Suprapubic skin (tissue), 4 donors: ENCODE measurements around the gene DNAJC8.

ENCODE experiments used
- CTCF ChIP-seq, 2 donors: fragments of 200-600 bp in 1 of 2; fragments of 450-650 bp in 1 of 2; sonication (generic) in 1 of 2; IDR thresholded peaks; one replicate each; pipeline ENCODE4 v1.5.1; 2016 to 2019; ENCODE audit warnings: antibody characterized with exemption in 2 of 2, mild to moderate bottlenecking in 1 of 2, moderate library complexity in 1 of 2
- EP300 ChIP-seq: sonication (generic); formaldehyde crosslinking; IDR thresholded peaks from one replicate; pipeline ENCODE4 v1.6.1; 2017; ENCODE audit warnings: antibody characterized with exemption
- POLR2A ChIP-seq, 2 donors: fragments of 450-650 bp; IDR thresholded peaks; one replicate each; pipeline ENCODE4 v1.6.1; 2017; ENCODE audit warnings: antibody characterized with exemption in 2 of 2, mild to moderate bottlenecking in 2 of 2, moderate library complexity in 2 of 2
- POLR2AphosphoS5 ChIP-seq, 3 donors: sonication (generic); formaldehyde crosslinking; IDR thresholded peaks; one replicate each; pipeline ENCODE4 v1.6.1; 2017; ENCODE audit warnings: antibody characterized with exemption in 3 of 3

DNA sequence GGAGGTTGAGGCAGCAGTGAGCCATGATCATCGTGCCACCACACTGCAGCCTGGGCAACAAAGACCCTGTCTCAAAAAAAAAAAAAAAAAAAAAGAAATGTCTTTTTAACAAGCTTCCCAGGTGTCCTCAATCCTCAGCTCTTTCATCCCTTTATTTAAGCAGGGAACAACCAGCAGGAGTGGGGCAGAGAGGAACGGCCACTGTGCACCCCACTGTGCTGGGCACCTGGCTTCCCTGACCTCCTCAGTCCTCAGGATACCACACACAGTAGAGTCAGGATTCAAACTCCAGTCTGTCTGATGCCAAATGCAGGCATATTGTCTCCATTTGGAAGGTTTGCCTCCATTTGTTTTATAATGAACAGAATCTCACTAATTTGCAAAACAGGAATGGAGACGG lies 36.5 kb downstream of the DNAJC8 start:
- no peak for TF ChIP-seq CTCF (IDR thresholded peaks at IDR 0.05)
- TF ChIP-seq EP300, result no peak
- no peak for TF ChIP-seq POLR2AphosphoS5 (IDR thresholded peaks at IDR 0.05)
- no peak for TF ChIP-seq POLR2A (IDR thresholded peaks at IDR 0.05)
